Karpas-422 (cell line): ENCODE results near the gene CATSPERE. TPM values are rescaled to one million over a fixed set of nuclear protein-coding genes. Genes with fewer than 3 reads are reported as not detected.

ENCODE experiments used
- DNase-seq: peaks from one replicate; pipeline ENCODE4 v3.0.0-alpha.2; 2015
- H2AFZ ChIP-seq: fragments of 200-600 bp; sonication (generic); 2 replicates; pipeline ENCODE4 v1.6.1; 2014; ENCODE audit warnings: antibody characterized with exemption, low read length, mixed read lengths
- H3K27ac ChIP-seq: fragments of 200-600 bp; sonication (generic); 2 replicates; pipeline ENCODE4 v1.5.1; 2014; ENCODE audit warnings: mild to moderate bottlenecking, low read length, moderate library complexity
- H3K27me3 ChIP-seq: fragments of 200-600 bp; sonication (generic); 2 replicates; pipeline ENCODE4 v1.6.1; 2014; ENCODE audit warnings: low read length, mixed read lengths
- H3K36me3 ChIP-seq: fragments of 200-600 bp; sonication (generic); 2 replicates; pipeline ENCODE4 v1.6.1; 2014; ENCODE audit warnings: low read length, mixed read lengths; ENCODE audit not compliant: insufficient read depth
- H3K4me1 ChIP-seq: fragments of 200-600 bp; sonication (generic); 2 replicates; pipeline ENCODE4 v1.6.1; 2014; ENCODE audit warnings: mild to moderate bottlenecking, low read length, mixed read lengths
- H3K4me2 ChIP-seq: fragments of 200-600 bp; sonication (generic); 2 replicates; pipeline ENCODE4 v1.6.1; 2014; ENCODE audit warnings: low read length, low read depth, mild to moderate bottlenecking; ENCODE audit not compliant: poor library complexity, severe bottlenecking
- H3K4me3 ChIP-seq: fragments of 200-600 bp; sonication (generic); 2 replicates; pipeline ENCODE4 v1.5.1; 2014; ENCODE audit warnings: mild to moderate bottlenecking, antibody characterized with exemption, low read length, mixed read lengths
- H3K79me2 ChIP-seq: fragments of 200-600 bp; sonication (generic); 2 replicates; pipeline ENCODE4 v1.6.1; 2014; ENCODE audit warnings: mild to moderate bottlenecking, low read length, mixed read lengths
- H3K9ac ChIP-seq: fragments of 200-600 bp; sonication (generic); 2 replicates; pipeline ENCODE4 v1.6.0; 2014; ENCODE audit warnings: low read length
- H3K9me2 ChIP-seq: fragments of 200-600 bp; sonication (generic), shearing (Covaris generic); replicated peaks from 2 replicates; pipeline ENCODE4 v1.6.0; 2014; ENCODE audit warnings: mild to moderate bottlenecking, low read length, moderate library complexity; ENCODE audit not compliant: insufficient read depth
- H3K9me3 ChIP-seq: fragments of 300-700, 200-600 bp; sonication (generic); 2 replicates; pipeline ENCODE4 v1.6.1; 2014; ENCODE audit warnings: low read length, mixed read lengths
- H4K20me1 ChIP-seq: fragments of 200-600 bp; sonication (generic); 2 replicates; pipeline ENCODE4 v1.6.1; 2014; ENCODE audit warnings: mild to moderate bottlenecking, antibody characterized with exemption, low read length, low read depth; ENCODE audit not compliant: insufficient read depth
- total RNA-seq: library from RNA; depleted of rRNA; stranded (reverse); fragments of >200 nt; shearing (Covaris generic); gene quantifications from 2 replicates; pipeline ENCODE4 v1.2.3, GENCODE V29; 2014; ENCODE audit warnings: low replicate concordance

CATSPERE gene
- total RNA-seq, 1 experiment from 2014 or later: 0.26 TPM

DNA sequence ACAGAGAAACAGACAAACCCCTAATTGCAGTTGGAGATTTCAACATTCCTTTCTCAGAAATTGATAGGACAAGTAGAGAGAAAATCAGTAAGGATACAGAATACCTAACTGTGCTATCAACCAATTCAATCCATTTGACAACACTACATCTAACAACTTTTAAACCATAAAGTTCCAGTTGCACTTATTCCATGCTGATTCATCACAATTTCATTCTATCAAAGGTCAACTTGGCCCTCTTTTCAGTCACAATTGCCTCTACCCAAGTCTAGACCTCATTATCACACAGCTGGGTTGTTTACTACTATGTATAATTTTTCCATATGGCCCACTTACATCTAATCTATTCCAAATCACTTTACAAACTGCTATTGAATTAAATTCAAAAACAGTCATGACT is 172.1 kb downstream of the CATSPERE start:
- DNase-seq: no peak
- no peaks in the 10 kb centered on the region for H4K20me1 ChIP-seq
- no peaks in the 10 kb centered on the region for H3K9me2 ChIP-seq
- H3K9ac ChIP-seq: no peak overlapping the region
- H3K27ac ChIP-seq: no peak overlapping the region
- no peaks in the 10 kb centered on the region for H3K36me3 ChIP-seq
- no peak overlapping the region for H2AFZ ChIP-seq
- no peaks in the 10 kb centered on the region for H3K4me1 ChIP-seq
- no peak overlapping the region for H3K4me3 ChIP-seq
- no peaks in the 10 kb centered on the region for H3K79me2 ChIP-seq
- no peaks in the 10 kb centered on the region; the same call in 1 of the 2 replicates for H3K27me3 ChIP-seq
- no peak overlapping the region for H3K4me2 ChIP-seq
- H3K9me3 ChIP-seq: no peaks in the 10 kb centered on the region

GRCh38 chr1:244634546-244634945 is 173.5 kb downstream of the CATSPERE start:
- H3K9ac ChIP-seq: no peak overlapping the region
- no peak overlapping the region for H2AFZ ChIP-seq
- no peak overlapping the region for H3K27ac ChIP-seq
- H3K79me2 ChIP-seq: no peaks in the 10 kb centered on the region
- H3K9me3 ChIP-seq: no peaks in the 10 kb centered on the region
- no peak overlapping the region for H3K4me2 ChIP-seq
- no peak overlapping the region for H3K4me3 ChIP-seq
- no peaks in the 10 kb centered on the region for H3K36me3 ChIP-seq
- no peaks in the 10 kb centered on the region; the same call in 1 of the 2 replicates for H3K27me3 ChIP-seq
- no peaks in the 10 kb centered on the region for H3K4me1 ChIP-seq
- no peaks in the 10 kb centered on the region for H3K9me2 ChIP-seq
- H4K20me1 ChIP-seq: no peaks in the 10 kb centered on the region
- no peak for DNase-seq

DNA sequence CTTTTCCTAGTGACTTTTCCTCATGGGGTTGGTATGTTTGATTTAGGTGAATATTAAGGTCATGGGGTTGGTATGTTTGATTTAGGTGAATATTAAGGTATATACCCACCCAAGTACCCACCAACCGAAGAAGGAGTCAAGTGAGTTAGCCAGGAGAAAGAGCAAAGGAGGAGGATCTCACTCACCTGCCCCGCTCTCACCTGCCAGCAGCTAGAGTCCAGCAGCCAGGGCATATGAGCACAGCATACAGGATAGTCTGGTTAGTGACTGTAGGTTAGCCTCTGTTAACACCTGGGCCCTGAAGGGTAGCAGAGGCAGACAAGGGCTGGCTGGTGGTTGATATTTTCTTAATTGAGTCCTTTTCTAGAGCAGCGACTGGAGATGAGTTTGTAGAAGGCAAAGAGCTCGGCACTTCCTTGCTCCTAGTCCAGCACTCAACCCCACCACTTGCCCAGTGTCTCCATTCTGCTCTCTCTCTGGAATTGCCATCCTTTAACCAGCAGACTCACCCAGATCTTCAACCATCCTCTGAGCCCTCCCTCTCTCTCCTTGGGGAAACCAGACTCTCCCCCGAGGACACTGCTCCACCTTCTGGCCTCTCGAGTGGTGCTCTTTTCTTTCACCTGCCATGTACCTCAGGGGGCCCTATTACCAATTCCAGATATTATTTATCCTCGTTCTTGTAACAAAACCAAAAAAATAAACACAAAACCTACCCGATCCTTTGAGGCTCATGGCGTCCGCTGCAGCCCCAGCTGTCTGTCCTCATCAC is 175.6 kb downstream of the CATSPERE start:
- H3K79me2 ChIP-seq: no peaks in the 10 kb centered on the region
- no peak overlapping the region for H3K4me2 ChIP-seq
- H3K27ac ChIP-seq: no peak overlapping the region
- H3K9me3 ChIP-seq: no peaks in the 10 kb centered on the region
- no peak overlapping the region for H2AFZ ChIP-seq
- H3K4me1 ChIP-seq: no peaks in the 10 kb centered on the region
- H3K9ac ChIP-seq: no peak overlapping the region
- no peaks in the 10 kb centered on the region for H3K36me3 ChIP-seq
- no peaks in the 10 kb centered on the region for H4K20me1 ChIP-seq
- no peak overlapping the region for H3K4me3 ChIP-seq
- H3K27me3 ChIP-seq: no peaks in the 10 kb centered on the region; the same call in 1 of the 2 replicates
- no peak for DNase-seq
- H3K9me2 ChIP-seq: no peaks in the 10 kb centered on the region

- Histone ChIP-seq H3K27me3 (no peaks in the 10 kb centered on the region), H4K20me1 (no peaks in the 10 kb centered on the region), H3K27ac (no peak overlapping the region), H2AFZ (no peak overlapping the region), H3K4me1 (no peaks in the 10 kb centered on the region), H3K79me2 (no peaks in the 10 kb centered on the region), H3K9me2 (no peaks in the 10 kb centered on the region), H3K36me3 (no peaks in the 10 kb centered on the region), H3K4me3 (no peak overlapping the region), H3K9me3 (no peaks in the 10 kb centered on the region), H3K4me2 (no peak overlapping the region), H3K9ac (no peak overlapping the region)
- DNase-seq: no peak
Measured at GRCh38 chr1:244639561-244639960, 178.5 kb downstream of the CATSPERE start.

DNA sequence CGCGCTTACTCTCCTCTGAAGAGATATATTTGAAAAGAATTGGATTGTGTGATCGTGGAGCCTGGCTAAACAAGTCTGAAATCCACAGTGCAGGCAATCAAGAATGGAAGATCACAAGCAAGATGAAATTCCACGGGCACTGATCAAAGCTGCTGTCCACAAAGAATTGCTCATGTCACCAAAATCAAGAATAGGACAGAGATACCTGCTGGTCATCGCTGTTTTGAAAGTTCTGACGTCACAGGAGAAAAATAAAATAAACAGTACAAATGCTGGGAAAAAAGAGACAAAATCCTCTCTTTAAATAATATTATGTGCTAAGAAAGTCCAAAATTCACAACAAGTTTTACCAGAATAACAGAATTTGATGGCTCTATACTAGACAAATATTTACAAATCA is 179.8 kb downstream of the CATSPERE start:
- Histone ChIP-seq H3K9me3 (no peaks in the 10 kb centered on the region), H3K4me1 (no peaks in the 10 kb centered on the region), H4K20me1 (no peaks in the 10 kb centered on the region), H3K9ac (no peak overlapping the region), H2AFZ (no peak overlapping the region), H3K36me3 (no peaks in the 10 kb centered on the region), H3K79me2 (no peaks in the 10 kb centered on the region), H3K27ac (no peak overlapping the region), H3K27me3 (no peaks in the 10 kb centered on the region), H3K4me3 (no peak overlapping the region), H3K4me2 (no peak overlapping the region), H3K9me2 (no peaks in the 10 kb centered on the region)
- DNase-seq: no peak

- H3K4me2 ChIP-seq: no peak overlapping the region
- no peak overlapping the region for H3K4me3 ChIP-seq
- no peaks in the 10 kb centered on the region for H3K27me3 ChIP-seq
- H4K20me1 ChIP-seq: no peaks in the 10 kb centered on the region
- no peaks in the 10 kb centered on the region for H3K36me3 ChIP-seq
- no peaks in the 10 kb centered on the region for H3K79me2 ChIP-seq
- H2AFZ ChIP-seq: no peak overlapping the region
- no peaks in the 10 kb centered on the region for H3K9me3 ChIP-seq
- H3K9ac ChIP-seq: no peak overlapping the region
- H3K9me2 ChIP-seq: no peaks in the 10 kb centered on the region
- no peak overlapping the region for H3K27ac ChIP-seq
- no peaks in the 10 kb centered on the region for H3K4me1 ChIP-seq
- no peak for DNase-seq
Measured at GRCh38 chr1:244642526-244642925, 181.5 kb downstream of the CATSPERE start.

- H3K4me2 ChIP-seq: no peak overlapping the region
- no peaks in the 10 kb centered on the region for H3K4me1 ChIP-seq
- H3K9me2 ChIP-seq: no peaks in the 10 kb centered on the region
- H4K20me1 ChIP-seq: no peaks in the 10 kb centered on the region
- H3K79me2 ChIP-seq: no peaks in the 10 kb centered on the region
- H3K27ac ChIP-seq: no peak overlapping the region
- no peaks in the 10 kb centered on the region for H3K9me3 ChIP-seq
- DNase-seq: no peak
- no peak overlapping the region for H3K9ac ChIP-seq
- H3K36me3 ChIP-seq: no peaks in the 10 kb centered on the region
- H3K27me3 ChIP-seq: no peaks in the 10 kb centered on the region
- no peak overlapping the region for H3K4me3 ChIP-seq
- no peak overlapping the region for H2AFZ ChIP-seq
Measured at GRCh38 chr1:244642988-244643387, 181.9 kb downstream of the CATSPERE start.

GRCh38 chr1:244645414-244645813 is 184.3 kb downstream of the CATSPERE start:
- no peaks in the 10 kb centered on the region for H3K9me3 ChIP-seq
- H3K4me3 ChIP-seq: no peak overlapping the region
- no peaks in the 10 kb centered on the region for H3K36me3 ChIP-seq
- no peak for DNase-seq
- H2AFZ ChIP-seq: no peak overlapping the region
- H3K9me2 ChIP-seq: no peaks in the 10 kb centered on the region
- H4K20me1 ChIP-seq: no peaks in the 10 kb centered on the region
- no peaks in the 10 kb centered on the region for H3K79me2 ChIP-seq
- H3K27me3 ChIP-seq: no peaks in the 10 kb centered on the region; the same call in 1 of the 2 replicates
- H3K9ac ChIP-seq: no peak overlapping the region
- H3K4me1 ChIP-seq: no peaks in the 10 kb centered on the region
- no peak overlapping the region for H3K27ac ChIP-seq
- no peak overlapping the region for H3K4me2 ChIP-seq
